GM18870 (cell line): Measurements from ENCODE around the gene UNC5B.

ENCODE experiments used
- ATAC-seq: cut with Tn5 transposase; IDR thresholded peaks from one replicate; pipeline ENCODE4 v1.9.1; 2021; ENCODE audit warnings: moderate library complexity; ENCODE audit not compliant: unreplicated experiment

Gene UNC5B

DNA sequence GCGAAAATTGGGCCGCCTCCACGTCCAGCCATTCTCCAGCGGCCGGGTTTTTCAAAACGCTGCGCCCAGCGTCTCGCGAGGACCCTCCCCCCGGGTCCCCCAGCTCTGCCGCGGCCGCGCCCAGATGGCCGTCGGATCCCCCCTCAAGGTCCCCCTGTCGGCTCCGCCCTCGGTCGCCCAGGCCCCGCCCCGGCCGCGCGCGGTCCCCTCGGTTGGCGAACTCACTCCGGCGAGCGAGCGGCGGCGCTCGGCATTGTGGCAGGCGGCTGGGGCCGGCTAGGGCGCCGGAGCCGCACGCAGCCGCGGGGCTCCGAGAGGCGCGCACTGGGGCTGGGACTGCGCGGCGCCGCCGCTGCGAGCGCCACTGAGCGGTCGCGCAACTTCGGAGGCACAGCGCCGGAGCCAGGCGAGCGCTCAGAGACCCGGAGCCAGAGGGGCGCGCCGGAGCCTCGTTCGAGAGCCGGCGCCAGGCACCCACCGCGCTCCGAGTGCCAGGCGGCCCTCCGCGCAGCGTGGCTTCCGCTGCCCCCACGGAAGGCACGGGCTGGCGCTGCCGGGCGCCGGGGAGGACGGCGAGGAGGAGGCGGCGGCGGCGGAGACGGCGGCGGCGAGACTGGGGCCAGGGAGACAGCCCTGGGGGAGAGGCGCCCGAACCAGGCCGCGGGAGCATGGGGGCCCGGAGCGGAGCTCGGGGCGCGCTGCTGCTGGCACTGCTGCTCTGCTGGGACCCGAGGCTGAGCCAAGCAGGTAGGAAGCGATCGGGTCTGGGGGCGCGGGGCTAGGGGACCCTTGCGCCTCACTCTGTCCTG is at the start of gene UNC5B:
UNC5B (plus strand) TSS at position 253 of the 809 bp plus-strand sequence; CDS start at position 669, 416 bp downstream.
- no peak for ATAC-seq

- ATAC-seq: no peak
Observed at GRCh38 chr10:71173466-71173865, 38.9 kb upstream of the UNC5B start.

DNA sequence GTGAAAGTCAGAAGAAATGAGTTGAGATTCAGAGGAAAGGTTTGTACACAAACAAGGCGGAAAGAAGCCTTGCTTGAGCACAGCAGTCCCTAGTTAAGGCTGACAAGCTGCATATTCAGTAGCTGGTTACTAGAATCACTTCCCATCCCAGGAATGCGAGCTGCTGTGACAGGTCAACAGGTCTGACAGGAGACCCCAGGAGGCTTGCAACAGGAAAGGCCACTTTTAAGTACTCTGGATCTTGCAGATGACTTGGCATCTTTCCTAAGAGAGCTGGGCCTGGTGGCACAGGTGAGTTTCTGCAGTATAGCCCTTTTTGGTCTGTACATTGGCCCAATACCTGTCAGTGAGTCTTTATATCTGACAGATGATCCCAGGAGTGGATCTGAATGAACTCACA is 35.7 kb upstream of the UNC5B start:
- ATAC-seq: no peak

GRCh38 chr10:71177651-71178199 is 34.6 kb upstream of the UNC5B start:
- no peak for ATAC-seq

- no peak for ATAC-seq
Observed at GRCh38 chr10:71178880-71179279, 33.5 kb upstream of the UNC5B start.

DNA sequence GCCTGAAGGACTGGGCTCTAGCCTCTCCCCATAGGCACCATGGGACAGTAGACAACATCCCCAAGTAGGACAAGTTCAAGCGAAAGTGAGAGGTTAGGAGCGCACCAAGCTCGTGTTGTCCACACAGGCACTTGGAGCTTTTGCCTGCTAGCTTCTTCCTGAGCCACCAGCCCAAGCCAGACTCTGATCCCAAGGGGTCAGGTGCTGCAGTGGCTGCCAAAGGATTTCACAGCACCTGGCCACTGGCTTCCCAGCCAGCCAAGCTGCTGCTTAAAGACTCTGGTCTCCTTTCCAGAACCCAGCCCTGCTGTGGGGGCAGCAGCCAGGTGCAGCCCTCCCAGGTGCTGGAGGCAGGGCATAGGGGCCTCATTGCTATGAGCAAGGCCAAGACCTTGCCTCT is 33.0 kb upstream of the UNC5B start:
- ATAC-seq: no peak

GRCh38 chr10:71184421-71184820 is 27.9 kb upstream of the UNC5B start:
- no peak for ATAC-seq

DNA sequence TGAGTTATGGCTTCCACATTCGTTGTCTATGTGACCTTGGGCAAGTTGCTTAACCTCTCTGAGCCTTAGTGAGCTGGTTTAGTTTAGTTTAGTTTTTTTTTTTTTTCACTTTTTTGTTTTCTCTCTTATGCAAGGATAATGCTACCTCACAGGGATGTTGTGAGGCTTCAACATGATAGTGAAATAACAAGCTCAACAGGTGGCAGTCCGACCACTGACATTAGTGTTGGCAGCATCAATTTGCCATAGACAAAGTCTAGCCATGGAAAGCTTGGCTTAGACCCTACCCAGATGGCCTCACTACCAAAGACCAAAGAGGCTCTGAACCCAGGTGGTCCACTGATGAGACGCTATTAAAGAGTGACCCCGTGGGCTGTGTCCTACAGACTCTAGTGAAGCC is 27.2 kb upstream of the UNC5B start:
- ATAC-seq: no peak

GRCh38 chr10:71187197-71187596 is 25.2 kb upstream of the UNC5B start:
- ATAC-seq: no peak

DNA sequence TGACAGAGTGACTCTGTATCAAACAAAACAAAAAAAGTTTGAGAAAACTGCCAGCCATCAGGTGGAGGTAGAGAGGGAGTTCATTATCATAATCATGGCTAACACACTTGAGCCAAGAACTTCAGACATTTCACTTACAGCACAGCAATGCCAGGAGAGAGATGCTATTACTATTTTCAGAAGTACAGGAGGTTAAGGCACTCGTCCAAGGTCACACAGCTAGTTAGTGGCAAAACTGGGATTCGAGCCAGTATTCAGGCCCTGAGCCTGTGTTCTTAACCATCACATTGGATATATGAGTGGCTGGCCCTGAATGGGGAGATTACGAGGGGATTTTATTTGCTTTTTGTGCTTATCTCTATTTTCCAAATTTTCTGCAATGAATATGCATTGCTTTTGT is 24.8 kb upstream of the UNC5B start:
- ATAC-seq: no peak

DNA sequence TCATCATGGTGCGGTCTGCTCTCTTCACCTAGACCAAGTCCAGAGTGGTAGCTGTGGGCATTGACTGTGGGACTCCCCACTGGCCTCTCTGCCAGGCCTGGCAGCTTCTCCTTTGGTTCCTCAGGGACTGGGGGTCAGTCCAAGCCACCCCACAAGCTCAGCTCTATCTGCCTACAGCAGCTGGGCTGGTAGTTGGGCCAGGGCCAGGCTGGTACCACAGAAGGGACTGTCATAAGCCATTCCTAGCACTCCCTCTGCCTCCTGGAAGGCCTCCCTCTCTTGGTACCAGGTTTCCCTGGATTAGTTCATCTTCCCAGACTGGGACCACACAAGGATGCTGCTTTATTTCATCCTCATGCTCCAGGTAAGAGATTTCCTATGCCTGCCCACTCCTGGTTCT is 24.2 kb upstream of the UNC5B start:
- no peak for ATAC-seq

- no peak for ATAC-seq
Observed at GRCh38 chr10:71191019-71191418, 21.4 kb upstream of the UNC5B start.

DNA sequence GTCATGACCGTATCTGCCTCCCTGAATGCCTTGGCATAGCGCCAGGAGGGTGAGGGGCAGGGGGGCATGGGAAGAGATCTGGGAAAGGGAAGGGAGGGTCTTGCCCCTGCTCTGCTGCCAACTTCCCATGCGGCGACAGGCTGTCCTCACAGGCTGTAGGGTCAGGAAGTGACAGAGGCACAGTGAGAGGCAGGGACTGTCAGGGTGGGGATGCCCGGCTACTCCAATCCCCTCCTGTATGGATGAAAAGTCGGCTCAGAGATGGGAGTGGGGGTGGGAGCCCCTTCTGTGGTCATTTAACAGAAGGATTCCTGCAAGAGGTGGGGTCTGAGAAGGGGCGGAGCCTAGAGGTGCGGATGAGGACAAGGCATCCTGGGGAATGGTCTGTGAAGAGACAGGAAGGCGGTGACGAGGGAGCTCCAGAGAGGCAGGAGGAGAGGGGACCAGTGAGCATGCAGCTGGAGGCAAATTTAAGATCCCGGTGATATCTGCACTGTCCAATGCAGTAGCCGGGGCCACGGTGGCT is 20.8 kb upstream of the UNC5B start:
- no peak for ATAC-seq

GRCh38 chr10:71193516-71193915 is 18.9 kb upstream of the UNC5B start:
- no peak for ATAC-seq

- ATAC-seq: no peak
Observed at GRCh38 chr10:71197955-71198354, 14.4 kb upstream of the UNC5B start.

DNA sequence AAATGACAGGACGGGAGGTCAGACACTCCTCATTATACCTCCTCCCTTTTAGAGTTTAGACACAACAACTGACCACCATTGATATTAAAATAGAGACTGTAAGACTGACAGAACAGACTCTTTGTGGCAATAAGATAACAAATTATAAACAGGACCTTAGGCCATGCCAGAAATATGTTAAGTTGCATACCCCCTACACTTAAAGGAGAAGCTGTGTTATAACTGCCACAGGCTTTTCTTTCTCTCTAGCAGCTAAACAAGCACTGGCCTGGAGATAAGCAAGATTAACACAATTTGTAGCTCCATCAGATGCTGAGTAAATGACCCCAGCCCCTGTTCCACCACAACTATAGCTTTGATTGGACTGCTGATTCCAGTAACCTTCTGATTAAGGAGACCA is 10.5 kb upstream of the UNC5B start:
- no peak for ATAC-seq

- no peak for ATAC-seq
Observed at GRCh38 chr10:71202314-71202713, 10.1 kb upstream of the UNC5B start.

DNA sequence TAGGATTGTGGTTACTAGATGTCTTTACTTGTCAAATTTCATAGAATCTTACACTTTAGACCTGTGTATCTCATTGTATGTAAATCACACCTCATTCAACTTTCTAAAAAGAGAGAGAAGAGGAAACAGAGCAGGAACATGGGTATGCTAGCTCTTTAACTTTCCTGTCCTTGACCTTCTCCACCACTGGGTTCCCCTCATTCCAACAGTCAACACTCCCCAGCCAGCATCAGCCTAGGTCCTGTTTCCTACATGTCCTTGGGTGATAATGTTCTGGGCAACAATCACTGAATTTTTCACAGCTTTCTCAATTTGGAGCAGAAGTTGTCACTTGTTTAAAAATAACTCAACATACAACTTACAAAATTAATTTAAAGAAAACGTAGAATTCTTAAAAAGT is 9.2 kb upstream of the UNC5B start:
- ATAC-seq: no peak

GRCh38 chr10:71203716-71204115 is 8.7 kb upstream of the UNC5B start:
- no peak for ATAC-seq

GRCh38 chr10:71204746-71205145 is 7.6 kb upstream of the UNC5B start:
- ATAC-seq: no peak

- no peak for ATAC-seq
Observed at GRCh38 chr10:71205468-71205867, 6.9 kb upstream of the UNC5B start.

DNA sequence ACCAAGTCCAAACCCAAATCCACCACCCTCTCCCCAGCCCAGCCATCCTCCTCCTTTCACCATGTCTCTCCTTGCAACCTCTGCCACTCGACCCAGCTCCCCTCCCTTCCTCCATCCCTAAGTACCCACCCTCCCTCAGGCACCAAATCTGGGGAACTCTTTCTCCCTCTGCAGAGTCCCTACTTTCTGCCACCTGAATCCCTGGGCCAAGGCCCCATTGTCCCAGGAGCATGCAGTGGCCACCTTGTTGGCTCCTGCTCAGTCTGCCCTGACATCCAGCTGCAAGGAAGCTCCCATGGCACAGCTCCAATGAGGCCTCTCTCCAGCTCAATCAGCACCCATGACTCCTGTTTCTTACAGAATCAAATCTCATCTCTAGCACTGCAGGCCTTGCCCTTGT is 5.5 kb upstream of the UNC5B start:
- no peak for ATAC-seq

- ATAC-seq: no peak
Observed at GRCh38 chr10:71207578-71207977, 4.8 kb upstream of the UNC5B start.
